HG03571 (cell line): ENCODE data around the gene DPYD.

Source experiments
- ATAC-seq: cut with Tn5 transposase; IDR thresholded peaks from one replicate; pipeline ENCODE4 v1.9.1; 2021; ENCODE audit not compliant: unreplicated experiment

The DPYD gene

DNA sequence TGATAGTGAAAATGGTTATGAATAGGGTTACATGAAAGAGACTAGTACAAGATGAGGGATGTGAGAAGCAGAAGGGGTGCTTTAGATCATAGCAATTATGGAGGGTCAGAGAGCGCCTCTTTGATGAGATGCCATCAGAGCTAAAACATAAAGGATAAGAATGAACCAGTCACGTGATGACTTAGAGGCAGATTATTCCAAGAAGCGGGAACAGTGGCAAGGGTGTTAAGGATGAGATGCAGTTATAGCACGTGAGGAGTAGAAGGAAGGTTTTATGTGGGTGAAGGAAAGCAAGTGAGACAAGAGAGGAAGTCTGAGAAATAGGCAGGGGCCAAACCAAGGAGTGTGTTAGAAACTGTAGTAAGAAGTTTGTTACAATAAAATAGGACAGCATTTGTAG, 360.1 kb downstream of the DPYD start:
- ATAC-seq = no peak

DNA sequence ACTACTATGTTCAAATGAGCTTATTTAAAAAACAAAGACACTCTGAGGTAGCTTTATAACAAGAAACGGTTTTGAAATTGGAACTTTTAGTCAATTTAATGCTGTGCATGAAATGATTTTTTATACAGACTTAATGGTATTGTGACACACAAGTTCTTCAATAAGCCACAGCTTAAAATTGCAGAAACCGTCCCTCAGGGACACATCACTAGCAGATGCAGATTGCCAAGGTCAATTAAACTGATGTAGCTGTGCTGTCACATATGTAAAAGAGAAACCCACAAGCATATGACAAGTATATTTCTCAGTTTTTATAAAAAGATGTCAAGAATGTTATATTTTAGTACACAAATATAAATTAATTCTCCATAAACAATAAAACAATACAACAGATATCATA, 366.9 kb downstream of the DPYD start:
- ATAC-seq = no peak

- ATAC-seq = no peak
Observed at GRCh38 chr1:97551113-97551512, 369.7 kb downstream of the DPYD start.

- ATAC-seq = no peak
Observed at GRCh38 chr1:97545446-97545845, 375.4 kb downstream of the DPYD start.

GRCh38 chr1:97540346-97540888, 380.4 kb downstream of the DPYD start:
- no peak for ATAC-seq

GRCh38 chr1:97538113-97538512, 382.7 kb downstream of the DPYD start:
- no peak for ATAC-seq

GRCh38 chr1:97533358-97533757, 387.5 kb downstream of the DPYD start:
- no peak for ATAC-seq

DNA sequence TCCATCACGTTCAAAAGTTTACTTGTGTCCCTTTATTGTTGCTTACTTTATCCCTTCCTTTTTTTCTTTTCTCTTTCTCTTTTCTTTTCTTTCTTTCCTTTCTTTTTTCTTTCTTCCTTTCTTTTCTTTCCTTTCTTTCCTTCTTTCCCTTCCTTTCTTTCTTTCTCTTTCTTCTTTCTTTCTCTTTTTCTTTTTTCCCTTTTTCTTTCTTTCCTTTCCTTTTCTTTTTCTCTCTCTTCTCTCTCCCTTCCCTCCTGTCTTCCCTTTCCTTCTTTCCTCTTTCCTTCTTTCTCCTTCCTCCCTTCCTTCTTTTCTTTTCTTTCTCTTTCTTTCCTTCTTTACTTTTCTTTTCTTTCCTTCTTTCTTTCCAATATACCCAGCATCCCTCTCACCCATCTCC, 391.2 kb downstream of the DPYD start:
- no peak for ATAC-seq

DNA sequence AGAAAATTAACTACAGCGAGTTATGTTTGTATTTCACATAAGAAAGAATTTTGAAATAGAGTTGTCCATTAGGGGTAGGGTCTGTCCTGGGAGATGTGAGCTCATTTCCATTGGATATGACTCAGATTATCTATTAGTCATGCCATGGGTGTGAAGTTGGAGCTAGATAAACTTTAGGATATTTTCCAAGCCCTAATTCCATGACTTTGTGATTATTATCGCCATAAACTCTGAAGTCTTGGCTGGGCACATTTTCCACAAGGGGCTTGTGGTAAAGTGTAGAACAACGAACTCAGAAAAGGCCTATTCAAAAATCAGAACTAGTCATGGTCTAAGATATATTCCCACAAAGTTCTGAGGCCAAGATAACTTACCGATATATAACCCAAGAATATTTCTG, 396.6 kb downstream of the DPYD start:
- no peak for ATAC-seq

DNA sequence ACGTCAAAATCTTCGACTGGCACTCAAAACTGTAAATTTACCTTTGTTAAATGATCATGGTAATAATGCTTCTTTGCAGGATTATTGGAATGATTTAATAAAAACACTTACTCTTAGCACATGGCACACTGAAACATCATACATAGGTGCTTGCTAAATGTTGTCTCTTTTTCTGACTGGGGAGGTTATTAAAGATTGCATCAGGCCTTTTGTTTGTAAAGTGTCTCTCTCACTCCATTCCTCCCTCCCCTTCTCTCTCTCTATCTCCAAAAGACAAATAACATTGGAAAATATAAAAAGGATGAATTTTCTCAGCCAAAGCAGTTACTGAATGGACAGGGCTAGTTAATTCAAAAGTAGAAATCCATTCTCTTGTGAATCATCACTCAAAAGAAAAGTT, 404.2 kb downstream of the DPYD start:
- no peak for ATAC-seq

DNA sequence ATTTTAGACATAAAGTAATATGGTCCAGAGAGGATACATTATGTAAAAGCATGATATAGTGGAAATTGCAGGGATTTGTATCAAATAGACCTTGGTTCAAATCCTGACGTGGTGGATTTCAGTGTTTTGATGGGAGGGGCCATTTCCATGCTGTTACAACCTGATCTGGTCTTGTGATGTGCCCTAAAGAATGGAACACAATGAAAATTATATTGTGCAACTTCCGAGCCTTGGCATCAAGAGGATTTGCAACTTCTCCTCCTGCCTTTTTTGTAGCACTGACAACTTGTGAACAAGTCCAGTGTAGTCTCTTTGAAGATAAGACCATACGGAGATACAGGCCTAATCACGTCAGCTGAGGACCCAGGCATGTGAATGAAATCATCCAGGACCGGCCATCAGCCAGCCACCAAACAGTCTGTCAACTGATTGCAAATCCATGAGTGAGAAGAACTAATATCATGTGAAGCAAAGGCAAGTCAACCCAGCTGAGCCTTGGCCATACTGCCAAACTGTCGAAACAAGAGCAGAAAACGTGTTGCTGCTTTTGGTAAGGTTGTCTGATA, 412.1 kb downstream of the DPYD start:
- no peak for ATAC-seq

DNA sequence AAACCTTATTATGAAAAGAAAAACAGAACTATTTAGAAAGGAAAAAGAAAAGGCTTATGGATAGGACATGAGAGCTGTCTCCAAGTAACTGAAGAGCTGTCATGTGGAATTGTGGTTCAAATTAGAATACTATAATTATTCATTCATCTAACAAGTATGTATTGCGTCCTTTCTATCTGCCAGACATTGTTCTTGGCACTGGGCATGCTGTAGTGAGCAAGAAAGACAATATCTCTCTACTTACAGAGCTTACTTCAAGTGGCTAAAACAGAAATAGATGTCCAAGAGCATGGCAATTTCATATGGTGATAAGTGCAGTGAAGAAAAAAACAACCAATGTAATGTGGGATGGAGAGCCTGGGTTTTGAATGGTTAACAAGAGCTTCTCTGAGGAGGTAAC, 413.0 kb downstream of the DPYD start:
- no peak for ATAC-seq

DNA sequence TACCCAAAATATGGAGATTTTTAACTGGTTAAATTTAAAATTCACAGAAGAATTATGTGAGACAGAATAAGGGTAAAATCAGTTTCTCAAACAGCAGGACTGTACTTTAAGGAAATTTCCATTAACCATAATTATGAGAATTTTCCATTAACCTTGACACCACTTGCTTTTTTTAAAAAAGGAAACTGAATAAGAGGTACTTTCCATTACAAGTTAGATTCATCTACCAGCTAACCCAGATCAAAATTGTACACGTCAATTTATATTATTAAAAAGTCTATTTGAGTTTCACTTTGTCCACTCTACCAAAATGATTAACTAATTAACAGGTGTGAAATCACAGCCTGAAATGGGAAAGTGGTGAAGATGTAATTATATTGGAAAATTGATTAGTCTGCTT, 414.5 kb downstream of the DPYD start:
- ATAC-seq = no peak

- ATAC-seq = peak; percentile 96
Observed at GRCh38 chr1:97505816-97506215, 415.0 kb downstream of the DPYD start.

- ATAC-seq = peak; percentile 15
Observed at GRCh38 chr1:97505289-97505688, 415.5 kb downstream of the DPYD start.

GRCh38 chr1:97502360-97502759, 418.5 kb downstream of the DPYD start:
- no peak for ATAC-seq

- no peak for ATAC-seq
Observed at GRCh38 chr1:97501628-97502027, 419.2 kb downstream of the DPYD start.

GRCh38 chr1:97500760-97501159, 420.1 kb downstream of the DPYD start:
- no peak for ATAC-seq

DNA sequence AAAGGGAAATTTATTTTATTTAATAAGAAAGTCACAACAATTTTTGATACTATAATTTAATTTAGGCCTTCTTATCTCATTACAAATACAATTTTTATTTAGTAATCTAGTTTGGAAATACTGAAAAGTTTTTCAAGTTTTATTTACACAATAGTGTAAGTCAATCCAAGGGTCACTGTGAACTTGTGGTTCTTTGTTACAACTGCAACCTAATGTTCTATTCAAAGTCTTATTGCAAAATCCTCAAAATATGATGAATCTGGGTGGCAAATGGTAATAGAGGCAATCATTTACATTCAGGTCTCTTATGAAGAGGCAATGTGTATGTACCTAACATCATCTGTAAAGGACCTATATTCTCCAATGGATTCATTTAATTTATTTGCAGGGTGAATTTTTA, 421.2 kb downstream of the DPYD start:
- ATAC-seq = no peak

GRCh38 chr1:97489834-97490233, 431.0 kb downstream of the DPYD start:
- ATAC-seq = no peak

DNA sequence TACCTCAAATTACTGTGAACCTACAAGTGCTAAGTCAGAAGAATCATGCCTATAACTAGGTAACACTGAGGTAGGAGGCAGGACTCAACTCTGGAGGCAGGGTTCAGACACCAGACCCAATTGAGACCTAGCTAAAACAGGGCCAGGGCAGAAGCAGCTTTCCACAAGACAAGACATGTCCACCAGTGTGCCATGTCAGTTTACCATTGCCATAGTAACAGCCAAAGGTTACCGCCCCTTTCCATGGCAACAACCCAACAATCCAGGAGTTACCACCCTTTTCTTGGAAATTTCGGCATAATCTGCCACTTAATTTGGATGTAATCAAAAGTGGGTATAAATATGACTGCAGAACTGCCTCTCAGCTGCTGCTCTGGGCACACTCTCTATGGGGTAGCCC, 432.3 kb downstream of the DPYD start:
- no peak for ATAC-seq

DNA sequence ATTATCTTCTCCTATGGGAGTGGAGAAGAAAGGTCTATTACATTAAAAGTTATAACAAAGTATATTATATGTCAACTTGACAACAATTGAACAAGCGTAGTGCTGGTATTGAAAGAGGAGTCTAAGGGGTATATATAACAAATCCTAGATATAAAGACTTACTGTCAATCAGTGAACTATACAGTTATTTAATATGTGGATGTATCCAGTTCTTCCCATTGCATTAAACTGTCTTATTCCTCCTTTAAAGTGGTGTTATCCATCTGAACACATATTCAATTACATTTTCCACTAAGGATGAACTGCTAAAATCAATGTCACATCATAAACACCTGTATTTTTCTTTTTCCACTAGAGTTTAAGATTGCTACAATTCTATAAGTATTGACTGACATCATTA, 438.8 kb downstream of the DPYD start:
- ATAC-seq = no peak

- no peak for ATAC-seq
Observed at GRCh38 chr1:97467445-97467844, 453.4 kb downstream of the DPYD start.
